ENCODE data around the gene RNF138.

DNA sequence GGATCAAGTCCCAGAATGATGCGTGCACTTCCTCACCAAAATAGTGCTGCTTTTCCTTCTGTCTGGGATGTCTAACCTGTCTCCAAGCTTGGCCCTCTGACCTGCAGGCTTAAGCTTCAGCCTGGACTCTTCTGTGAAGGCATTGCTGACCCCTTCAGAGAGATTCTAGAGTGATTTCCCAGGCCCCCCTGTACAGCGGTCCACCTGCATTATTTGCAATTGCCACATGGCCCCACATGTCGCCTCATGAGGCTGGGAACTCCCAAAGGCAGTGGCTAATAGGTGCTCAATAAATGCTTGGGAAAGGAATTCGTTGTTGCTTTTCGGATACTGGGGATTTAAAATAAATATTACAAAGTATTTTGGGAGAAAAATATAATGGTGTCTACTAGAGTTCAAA lies 65.9 kb downstream of the RNF138 start:
- TF ChIP-seq, protein P1, sequence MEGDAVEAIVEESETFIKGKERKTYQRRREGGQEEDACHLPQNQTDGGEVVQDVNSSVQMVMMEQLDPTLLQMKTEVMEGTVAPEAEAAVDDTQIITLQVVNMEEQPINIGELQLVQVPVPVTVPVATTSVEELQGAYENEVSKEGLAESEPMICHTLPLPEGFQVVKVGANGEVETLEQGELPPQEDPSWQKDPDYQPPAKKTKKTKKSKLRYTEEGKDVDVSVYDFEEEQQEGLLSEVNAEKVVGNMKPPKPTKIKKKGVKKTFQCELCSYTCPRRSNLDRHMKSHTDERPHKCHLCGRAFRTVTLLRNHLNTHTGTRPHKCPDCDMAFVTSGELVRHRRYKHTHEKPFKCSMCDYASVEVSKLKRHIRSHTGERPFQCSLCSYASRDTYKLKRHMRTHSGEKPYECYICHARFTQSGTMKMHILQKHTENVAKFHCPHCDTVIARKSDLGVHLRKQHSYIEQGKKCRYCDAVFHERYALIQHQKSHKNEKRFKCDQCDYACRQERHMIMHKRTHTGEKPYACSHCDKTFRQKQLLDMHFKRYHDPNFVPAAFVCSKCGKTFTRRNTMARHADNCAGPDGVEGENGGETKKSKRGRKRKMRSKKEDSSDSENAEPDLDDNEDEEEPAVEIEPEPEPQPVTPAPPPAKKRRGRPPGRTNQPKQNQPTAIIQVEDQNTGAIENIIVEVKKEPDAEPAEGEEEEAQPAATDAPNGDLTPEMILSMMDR (CRISPR knock-in tag; IDR thresholded peaks at IDR 0.05), result no peak
- TF ChIP-seq KDM5A (IDR thresholded peaks at IDR 0.05; ENCODE audit: borderline replicate concordance, low read length), result no peak
- no peak for TF ChIP-seq CREM (IDR thresholded peaks at IDR 0.05)
- no peak for TF ChIP-seq CREM (CRISPR knock-in tag; IDR thresholded peaks at IDR 0.05)
